Fibroblast of lung (primary cell): ENCODE data around the gene WSB2.

Source experiments
- EZH2 ChIP-seq: IDR thresholded peaks from 2 replicates; pipeline ENCODE4 v1.5.1; 2012; ENCODE audit warnings: low read length, control low read depth, mild to moderate bottlenecking; ENCODE audit errors: missing control alignments
- TF ChIP-seq, protein P1 (sequence below), 2 donors: IDR thresholded peaks in 1 of 2; conservative IDR thresholded peaks in 1 of 2; 1 replicate in 1 of 2; 2 replicates in 1 of 2; pipeline ENCODE4 v1.5.1; 2011 to 2012; ENCODE audit warnings: low read length in 2 of 2, control low read depth in 1 of 2, inconsistent platforms in 1 of 2, low read depth in 1 of 2, mild to moderate bottlenecking in 1 of 2

DNA sequence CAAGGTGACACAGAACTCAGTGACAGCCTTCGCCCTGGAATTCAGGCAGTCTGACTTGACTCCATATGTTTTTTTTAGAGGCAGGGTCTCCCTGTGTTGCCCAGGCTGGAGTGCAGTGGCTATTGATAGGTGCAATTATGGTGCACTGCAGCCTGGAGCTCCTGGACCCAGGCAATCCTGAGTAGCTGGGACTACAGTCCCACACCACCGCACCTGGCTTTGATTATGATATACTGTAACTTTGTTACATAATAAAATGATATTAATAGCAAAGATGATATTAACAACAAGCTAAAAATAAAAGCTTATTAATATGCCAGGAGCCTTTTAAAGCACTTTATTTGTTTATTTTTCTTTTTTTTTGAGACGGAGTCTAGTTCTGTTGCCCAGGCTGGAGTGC, 33.1 kb upstream of the WSB2 start:
- TF ChIP-seq, protein P1, sequence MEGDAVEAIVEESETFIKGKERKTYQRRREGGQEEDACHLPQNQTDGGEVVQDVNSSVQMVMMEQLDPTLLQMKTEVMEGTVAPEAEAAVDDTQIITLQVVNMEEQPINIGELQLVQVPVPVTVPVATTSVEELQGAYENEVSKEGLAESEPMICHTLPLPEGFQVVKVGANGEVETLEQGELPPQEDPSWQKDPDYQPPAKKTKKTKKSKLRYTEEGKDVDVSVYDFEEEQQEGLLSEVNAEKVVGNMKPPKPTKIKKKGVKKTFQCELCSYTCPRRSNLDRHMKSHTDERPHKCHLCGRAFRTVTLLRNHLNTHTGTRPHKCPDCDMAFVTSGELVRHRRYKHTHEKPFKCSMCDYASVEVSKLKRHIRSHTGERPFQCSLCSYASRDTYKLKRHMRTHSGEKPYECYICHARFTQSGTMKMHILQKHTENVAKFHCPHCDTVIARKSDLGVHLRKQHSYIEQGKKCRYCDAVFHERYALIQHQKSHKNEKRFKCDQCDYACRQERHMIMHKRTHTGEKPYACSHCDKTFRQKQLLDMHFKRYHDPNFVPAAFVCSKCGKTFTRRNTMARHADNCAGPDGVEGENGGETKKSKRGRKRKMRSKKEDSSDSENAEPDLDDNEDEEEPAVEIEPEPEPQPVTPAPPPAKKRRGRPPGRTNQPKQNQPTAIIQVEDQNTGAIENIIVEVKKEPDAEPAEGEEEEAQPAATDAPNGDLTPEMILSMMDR (conservative IDR thresholded peaks at IDR 0.05 in 1 of 2, IDR thresholded peaks at IDR 0.05 in 1 of 2; ENCODE audit: low read depth in 1 of 2, low read length in 2 of 2) = no peak
- no peak for TF ChIP-seq EZH2
